Measurements from ENCODE around the gene PNP.

GRCh38 chr14:20472536-20473169 is 3.4 kb downstream of the PNP start:
- TF ChIP-seq, protein P1, sequence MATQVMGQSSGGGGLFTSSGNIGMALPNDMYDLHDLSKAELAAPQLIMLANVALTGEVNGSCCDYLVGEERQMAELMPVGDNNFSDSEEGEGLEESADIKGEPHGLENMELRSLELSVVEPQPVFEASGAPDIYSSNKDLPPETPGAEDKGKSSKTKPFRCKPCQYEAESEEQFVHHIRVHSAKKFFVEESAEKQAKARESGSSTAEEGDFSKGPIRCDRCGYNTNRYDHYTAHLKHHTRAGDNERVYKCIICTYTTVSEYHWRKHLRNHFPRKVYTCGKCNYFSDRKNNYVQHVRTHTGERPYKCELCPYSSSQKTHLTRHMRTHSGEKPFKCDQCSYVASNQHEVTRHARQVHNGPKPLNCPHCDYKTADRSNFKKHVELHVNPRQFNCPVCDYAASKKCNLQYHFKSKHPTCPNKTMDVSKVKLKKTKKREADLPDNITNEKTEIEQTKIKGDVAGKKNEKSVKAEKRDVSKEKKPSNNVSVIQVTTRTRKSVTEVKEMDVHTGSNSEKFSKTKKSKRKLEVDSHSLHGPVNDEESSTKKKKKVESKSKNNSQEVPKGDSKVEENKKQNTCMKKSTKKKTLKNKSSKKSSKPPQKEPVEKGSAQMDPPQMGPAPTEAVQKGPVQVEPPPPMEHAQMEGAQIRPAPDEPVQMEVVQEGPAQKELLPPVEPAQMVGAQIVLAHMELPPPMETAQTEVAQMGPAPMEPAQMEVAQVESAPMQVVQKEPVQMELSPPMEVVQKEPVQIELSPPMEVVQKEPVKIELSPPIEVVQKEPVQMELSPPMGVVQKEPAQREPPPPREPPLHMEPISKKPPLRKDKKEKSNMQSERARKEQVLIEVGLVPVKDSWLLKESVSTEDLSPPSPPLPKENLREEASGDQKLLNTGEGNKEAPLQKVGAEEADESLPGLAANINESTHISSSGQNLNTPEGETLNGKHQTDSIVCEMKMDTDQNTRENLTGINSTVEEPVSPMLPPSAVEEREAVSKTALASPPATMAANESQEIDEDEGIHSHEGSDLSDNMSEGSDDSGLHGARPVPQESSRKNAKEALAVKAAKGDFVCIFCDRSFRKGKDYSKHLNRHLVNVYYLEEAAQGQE (IDR thresholded peaks at IDR 0.05; ENCODE audit: insufficient replicate concordance, low read depth): no peak
- TF ChIP-seq CTCF (IDR thresholded peaks at IDR 0.05; ENCODE audit: insufficient read depth, low read length) (no peak), POLR2AphosphoS5 (IDR thresholded peaks at IDR 0.05; ENCODE audit: low read depth) (no peak), GABPA (IDR thresholded peaks at IDR 0.05; ENCODE audit: low read depth) (no peak), SPI1 (IDR thresholded peaks at IDR 0.05; ENCODE audit: borderline replicate concordance, low read depth) (no peak)
